Measurements from ENCODE around the gene SCUBE1. TPM values are rescaled to one million over a fixed set of nuclear protein-coding genes. Genes with fewer than 3 reads are reported as not detected.

Gene SCUBE1
- total RNA-seq, 1 donor from 2014 or later: not detected

- no peak overlapping the region for H3K4me3 ChIP-seq (ENCODE audit: low read depth, low read length)
- TF ChIP-seq, protein P1, sequence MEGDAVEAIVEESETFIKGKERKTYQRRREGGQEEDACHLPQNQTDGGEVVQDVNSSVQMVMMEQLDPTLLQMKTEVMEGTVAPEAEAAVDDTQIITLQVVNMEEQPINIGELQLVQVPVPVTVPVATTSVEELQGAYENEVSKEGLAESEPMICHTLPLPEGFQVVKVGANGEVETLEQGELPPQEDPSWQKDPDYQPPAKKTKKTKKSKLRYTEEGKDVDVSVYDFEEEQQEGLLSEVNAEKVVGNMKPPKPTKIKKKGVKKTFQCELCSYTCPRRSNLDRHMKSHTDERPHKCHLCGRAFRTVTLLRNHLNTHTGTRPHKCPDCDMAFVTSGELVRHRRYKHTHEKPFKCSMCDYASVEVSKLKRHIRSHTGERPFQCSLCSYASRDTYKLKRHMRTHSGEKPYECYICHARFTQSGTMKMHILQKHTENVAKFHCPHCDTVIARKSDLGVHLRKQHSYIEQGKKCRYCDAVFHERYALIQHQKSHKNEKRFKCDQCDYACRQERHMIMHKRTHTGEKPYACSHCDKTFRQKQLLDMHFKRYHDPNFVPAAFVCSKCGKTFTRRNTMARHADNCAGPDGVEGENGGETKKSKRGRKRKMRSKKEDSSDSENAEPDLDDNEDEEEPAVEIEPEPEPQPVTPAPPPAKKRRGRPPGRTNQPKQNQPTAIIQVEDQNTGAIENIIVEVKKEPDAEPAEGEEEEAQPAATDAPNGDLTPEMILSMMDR (conservative IDR thresholded peaks at IDR 0.05; ENCODE audit: low read depth, low read length): no peak
Measured at GRCh38 chr22:43345356-43345755, 2.2 kb upstream of the SCUBE1 start.

DNA sequence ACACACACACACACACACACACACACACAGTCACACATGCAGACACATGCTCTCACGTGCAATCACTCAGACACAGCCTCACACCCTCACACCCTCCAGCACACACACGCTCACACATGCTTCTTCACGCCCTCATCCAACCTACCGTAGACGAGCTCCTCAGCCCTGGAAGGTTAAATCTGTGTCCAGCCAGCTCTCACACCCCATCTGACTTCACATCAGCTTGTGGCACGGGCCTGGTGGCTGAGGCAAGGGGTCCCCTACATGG, 1.3 kb upstream of the SCUBE1 start:
- DNase-seq (ENCODE audit: low read depth): no peak
- TF ChIP-seq, protein P1 (conservative IDR thresholded peaks at IDR 0.05; ENCODE audit: low read depth, low read length): no peak
- H3K4me3 ChIP-seq (ENCODE audit: low read depth, low read length): no peak overlapping the region

More at GRCh38 chr22:43345356-43345755, 2.2 kb upstream of the SCUBE1 start:
- no peak for DNase-seq (ENCODE audit: low read depth)

- H3K4me3 ChIP-seq (ENCODE audit: low read depth, low read length): no peak overlapping the region
- TF ChIP-seq, protein P1 (conservative IDR thresholded peaks at IDR 0.05; ENCODE audit: low read depth, low read length): no peak
- DNase-seq (ENCODE audit: low read depth): no peak
Measured at GRCh38 chr22:43343670-43344519, 723 bp upstream of the SCUBE1 start.

DNA sequence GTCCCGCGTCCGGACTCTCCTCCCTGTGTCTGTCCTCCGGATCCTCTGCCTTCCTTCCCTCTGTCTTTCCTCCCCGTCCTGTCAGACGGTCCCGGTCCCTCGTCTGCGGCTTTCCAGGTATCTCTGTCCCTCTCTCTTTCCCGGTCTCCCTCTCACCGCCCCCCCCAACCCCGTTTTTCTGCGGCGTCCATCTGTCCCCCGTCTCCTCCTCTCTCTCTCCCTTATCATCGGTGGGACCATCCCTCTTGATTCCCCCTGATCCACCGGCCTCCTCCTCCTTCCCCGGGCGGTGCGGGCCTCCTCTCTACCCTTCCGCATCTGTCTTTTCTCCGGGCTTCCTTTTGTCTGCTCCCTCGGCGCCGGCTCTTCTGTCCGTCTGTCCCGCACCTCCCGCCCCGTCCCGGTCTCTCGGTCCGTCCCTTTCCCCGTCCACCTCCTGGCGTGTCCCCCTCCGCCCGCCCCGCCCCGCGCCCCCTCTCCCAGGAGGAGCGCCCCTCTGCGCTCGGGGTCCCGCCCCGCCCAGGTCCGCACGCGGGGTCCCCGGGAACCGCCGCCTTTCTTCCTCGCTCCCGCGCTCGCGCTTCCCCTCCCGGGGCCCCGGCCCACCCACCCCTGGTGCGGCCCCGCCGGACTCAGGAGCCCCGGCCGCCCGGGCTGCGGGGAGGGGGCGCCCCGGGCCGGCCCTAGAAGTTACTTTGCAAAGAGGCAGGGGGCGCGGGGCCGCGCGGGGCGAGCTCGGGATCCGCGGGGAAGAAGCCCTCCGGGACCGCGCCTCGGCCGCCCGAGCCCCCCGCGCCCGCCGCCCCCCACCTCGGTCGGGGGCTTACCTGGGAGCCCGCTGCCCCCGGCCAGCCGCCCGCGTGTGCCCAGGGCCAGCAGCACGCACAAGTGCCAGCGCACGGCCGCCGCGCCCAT, 568 bp downstream of the SCUBE1 start:
- DNase-seq (ENCODE audit: low read depth): no peak
- H3K4me3 ChIP-seq (ENCODE audit: low read depth, low read length): no peak overlapping the region
- TF ChIP-seq, protein P1 (conservative IDR thresholded peaks at IDR 0.05; ENCODE audit: low read depth, low read length): no peak

GRCh38 chr22:43341565-43341964, 1.6 kb downstream of the SCUBE1 start:
- no peak for DNase-seq (ENCODE audit: low read depth)
- no peak overlapping the region for H3K4me3 ChIP-seq (ENCODE audit: low read depth, low read length)
- TF ChIP-seq, protein P1 (conservative IDR thresholded peaks at IDR 0.05; ENCODE audit: low read depth, low read length): no peak

DNA sequence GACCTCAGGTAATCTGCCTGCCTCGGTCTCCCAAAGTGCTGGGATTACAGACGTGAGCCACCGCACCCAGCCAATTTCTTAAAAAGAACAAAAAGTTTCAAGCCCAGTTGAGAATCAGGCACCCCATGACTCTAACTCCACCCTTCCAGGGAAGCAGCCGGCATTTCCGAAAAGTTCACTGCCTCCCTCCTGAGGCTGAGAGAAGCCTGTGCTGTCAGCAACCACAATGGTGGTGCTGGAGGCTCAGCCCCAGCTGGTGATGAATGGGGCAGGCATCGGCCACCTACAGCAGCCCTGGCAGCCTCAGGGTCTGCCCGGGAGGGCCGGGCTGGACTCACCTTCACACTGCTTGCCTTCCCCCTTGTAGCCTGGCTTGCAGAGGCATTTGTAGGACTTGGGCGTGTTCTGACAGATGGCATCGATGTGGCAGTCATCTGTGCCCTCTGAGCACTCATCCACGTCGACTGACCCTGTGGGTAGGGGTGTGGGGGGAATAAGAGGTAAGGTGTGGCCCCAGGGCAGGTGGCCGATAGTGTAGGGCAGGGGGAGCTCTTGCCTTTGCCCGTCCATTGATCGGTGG, 4.3 kb downstream of the SCUBE1 start:
- no peak overlapping the region for H3K4me3 ChIP-seq (ENCODE audit: low read depth, low read length)
- TF ChIP-seq, protein P1 (conservative IDR thresholded peaks at IDR 0.05; ENCODE audit: low read depth, low read length): no peak
- DNase-seq (ENCODE audit: low read depth): no peak

Data from epithelial cell of proximal tubule (primary cell).